Lung (tissue), 12 donors: ENCODE results near the gene TMEM38B. TPM values are rescaled to one million over a fixed set of nuclear protein-coding genes. Genes with fewer than 3 reads are reported as not detected.

ENCODE experiments used
- ATAC-seq: fragments of 200-7000 bp; cut with Tn5 transposase; one replicate; pipeline ENCODE4 v1.9.1; 2020; ENCODE audit warnings: moderate number of reproducible peaks; ENCODE audit not compliant: insufficient read depth, low FRiP score
- DNase-seq, 3 donors: peaks; one replicate each; pipeline ENCODE4 v3.0.0-alpha.2; 2013 to 2017
- H3K27ac ChIP-seq, 2 donors: one replicate each; pipeline ENCODE4 v1.5.1; 2013; ENCODE audit warnings: mild to moderate bottlenecking in 2 of 2, moderate library complexity in 2 of 2, control low read depth in 1 of 2, inconsistent platforms in 1 of 2, low read depth in 1 of 2, low read length in 1 of 2
- H3K27me3 ChIP-seq, 3 donors: one replicate each; pipeline ENCODE4 v1.5.1; 2013; ENCODE audit warnings: low read length in 2 of 3; ENCODE audit not compliant: control insufficient read depth in 3 of 3, insufficient read depth in 3 of 3
- H3K36me3 ChIP-seq, 4 donors: one replicate each; pipeline ENCODE4 v1.5.1; 2013; ENCODE audit warnings: low read length in 4 of 4, mild to moderate bottlenecking in 1 of 4, moderate library complexity in 1 of 4; ENCODE audit not compliant: control insufficient read depth in 4 of 4, insufficient read depth in 4 of 4
- H3K4me1 ChIP-seq, 5 donors: one replicate each; pipeline ENCODE4 v1.5.1; 2013; ENCODE audit warnings: low read length in 5 of 5, mild to moderate bottlenecking in 2 of 5, moderate library complexity in 1 of 5; ENCODE audit not compliant: control insufficient read depth in 5 of 5, insufficient read depth in 5 of 5
- H3K4me3 ChIP-seq: one replicate; pipeline ENCODE4 v1.5.1; 2013; ENCODE audit warnings: mild to moderate bottlenecking, control low read depth, moderate library complexity
- H3K9ac ChIP-seq, 2 donors: one replicate each; pipeline ENCODE4 v1.5.1; 2013; ENCODE audit warnings: low read length in 2 of 2, control low read depth in 1 of 2; ENCODE audit not compliant: insufficient read depth in 1 of 2
- H3K9me3 ChIP-seq, 4 donors: one replicate each; pipeline ENCODE4 v1.5.1; 2013; ENCODE audit warnings: low read length in 3 of 4, mild to moderate bottlenecking in 1 of 4, moderate library complexity in 1 of 4; ENCODE audit not compliant: control insufficient read depth in 4 of 4, insufficient read depth in 3 of 4
- WGBS, 2 donors: extraction: QIAGEN DNeasy Blood & Tissue Kit; methylation state at CpG; one replicate each; pipeline ENCODE4 v1.1.7; 2013; 5-methylcytosine and 5-hydroxymethylcytosine counted together
- polyA plus RNA-seq, 2 donors: library from polyadenylated mRNA; stranded (reverse); fragments of 200-250 nt; gene quantifications; one replicate each; pipeline ENCODE4 v1.2.1, GENCODE V29; 2013
- total RNA-seq, 2 donors: library from RNA; depleted of rRNA in 1 of 2; stranded (reverse); fragments of >200 nt in 1 of 2; gene quantifications; one replicate each; pipeline ENCODE4 v1.2.1, GENCODE V29; 2014 to 2021
- TF ChIP-seq, protein P1 (sequence below): IDR thresholded peaks from 2 replicates; pipeline ENCODE4 v1.5.1; 2012; ENCODE audit warnings: mild to moderate bottlenecking; ENCODE audit errors: control extremely low read depth, extremely low read depth
- donor health status: control.
- donor health status: control.
- donor health status: Bipolar disorder and iron deficiency.
- donor health status: healthy.
- donor health status: DM: yes; HTN: yes; CAD: no.

Gene TMEM38B
- total and polyA plus RNA-seq, 4 donors, result 4.9 to 17.2 (median 11.1) TPM

DNA sequence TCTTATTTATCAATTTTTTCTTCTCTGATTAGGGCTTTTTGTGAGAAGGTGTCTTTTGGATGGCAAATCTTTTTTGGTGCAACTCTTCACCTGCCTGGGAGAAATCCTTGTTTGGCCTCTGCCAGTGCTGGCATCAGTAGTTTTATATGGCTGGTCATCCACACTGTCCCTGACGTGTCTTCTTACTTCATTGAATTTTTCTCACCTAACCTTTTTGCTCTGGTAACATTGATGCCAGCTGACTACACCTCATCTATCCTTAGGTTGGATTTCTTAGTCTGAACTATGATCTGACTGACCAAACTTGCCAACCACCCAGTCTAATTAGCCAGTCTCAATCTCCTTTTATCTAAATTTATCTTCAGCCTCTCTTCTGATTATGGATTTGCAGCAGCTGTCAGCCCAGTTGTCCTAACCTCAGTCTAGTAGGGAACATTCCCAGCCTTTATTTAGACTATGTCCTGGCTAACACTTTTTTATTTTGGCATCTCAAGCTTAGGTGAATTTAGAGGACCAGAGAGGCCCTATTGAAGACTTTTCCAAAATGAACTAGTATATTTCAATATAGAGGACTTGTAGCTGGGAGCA is 10.6 kb upstream of the TMEM38B start:
- 68 to 79% methylated on average over 1 of the region's 1 CpG for WGBS, 2 donors
- no peaks in the 10 kb centered on the region for H3K27me3 ChIP-seq

DNA sequence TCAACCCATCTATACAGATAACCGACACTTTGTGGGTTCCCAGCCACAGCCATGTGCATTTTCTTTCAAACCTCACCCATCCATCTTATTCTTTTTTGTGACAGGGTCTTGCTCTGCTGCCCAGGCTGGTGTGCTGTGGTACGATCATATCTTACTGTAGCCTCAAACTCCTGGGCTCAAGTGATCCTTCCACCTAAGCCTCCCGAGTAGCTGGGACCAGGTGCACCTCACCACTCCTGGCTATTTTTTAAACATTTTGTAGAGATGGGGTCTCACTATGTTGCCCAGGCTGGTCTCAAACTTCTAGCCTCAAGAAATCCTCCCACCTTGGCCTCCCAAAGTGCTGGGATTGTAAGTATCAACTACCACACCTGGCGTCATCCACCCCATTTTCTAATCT is 7.4 kb upstream of the TMEM38B start:
- H3K4me1 ChIP-seq, result no peaks in the 10 kb centered on the region
- H3K36me3 ChIP-seq, result no peaks in the 10 kb centered on the region
- H3K9me3 ChIP-seq, result no peaks in the 10 kb centered on the region
- H3K27me3 ChIP-seq, result peaks cover 0 to 4% (median 0%) of the 10 kb centered on the region in 3 donors
- H3K9ac ChIP-seq, result no peak overlapping the region
- no peak overlapping the region for H3K4me3 ChIP-seq
- TF ChIP-seq, protein P1, sequence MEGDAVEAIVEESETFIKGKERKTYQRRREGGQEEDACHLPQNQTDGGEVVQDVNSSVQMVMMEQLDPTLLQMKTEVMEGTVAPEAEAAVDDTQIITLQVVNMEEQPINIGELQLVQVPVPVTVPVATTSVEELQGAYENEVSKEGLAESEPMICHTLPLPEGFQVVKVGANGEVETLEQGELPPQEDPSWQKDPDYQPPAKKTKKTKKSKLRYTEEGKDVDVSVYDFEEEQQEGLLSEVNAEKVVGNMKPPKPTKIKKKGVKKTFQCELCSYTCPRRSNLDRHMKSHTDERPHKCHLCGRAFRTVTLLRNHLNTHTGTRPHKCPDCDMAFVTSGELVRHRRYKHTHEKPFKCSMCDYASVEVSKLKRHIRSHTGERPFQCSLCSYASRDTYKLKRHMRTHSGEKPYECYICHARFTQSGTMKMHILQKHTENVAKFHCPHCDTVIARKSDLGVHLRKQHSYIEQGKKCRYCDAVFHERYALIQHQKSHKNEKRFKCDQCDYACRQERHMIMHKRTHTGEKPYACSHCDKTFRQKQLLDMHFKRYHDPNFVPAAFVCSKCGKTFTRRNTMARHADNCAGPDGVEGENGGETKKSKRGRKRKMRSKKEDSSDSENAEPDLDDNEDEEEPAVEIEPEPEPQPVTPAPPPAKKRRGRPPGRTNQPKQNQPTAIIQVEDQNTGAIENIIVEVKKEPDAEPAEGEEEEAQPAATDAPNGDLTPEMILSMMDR, result no peak
- no peak for DNase-seq
- ATAC-seq, result no peak
- 92 to 97% methylated on average over 4 of the region's 4 CpGs for WGBS, 2 donors
- no peak overlapping the region for H3K27ac ChIP-seq

More for the DNA sequence above, 10.6 kb upstream of the TMEM38B start:
- TF ChIP-seq, protein P1, result no peak
- Histone ChIP-seq H3K4me3 (no peak overlapping the region), H3K9me3 (no peaks in the 10 kb centered on the region), H3K36me3 (no peaks in the 10 kb centered on the region), H3K4me1 (no peaks in the 10 kb centered on the region), H3K27ac (no peak overlapping the region), H3K9ac (no peak overlapping the region)
- ATAC-seq (no peak), DNase-seq (no peak)

DNA sequence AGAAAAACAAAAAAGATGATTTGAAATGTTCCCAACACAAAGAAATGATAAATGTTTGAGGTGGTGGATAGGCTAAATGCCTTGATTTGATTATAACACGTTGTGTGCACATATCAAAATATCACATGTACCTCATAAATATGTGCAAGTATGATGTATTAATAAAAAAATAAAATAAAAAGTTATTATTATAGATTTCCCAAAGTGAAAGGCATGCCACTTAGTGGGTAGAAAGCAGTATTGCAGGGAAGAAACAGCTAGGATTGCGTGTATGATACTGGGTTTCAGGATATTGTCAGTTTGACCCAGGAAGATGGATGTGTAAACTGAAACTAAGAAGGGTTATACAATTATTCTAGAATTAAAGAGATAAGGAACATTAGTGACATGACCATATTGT is 3.6 kb upstream of the TMEM38B start:
- Histone ChIP-seq H3K4me3 (no peak overlapping the region), H3K9me3 (no peaks in the 10 kb centered on the region), H3K36me3 (no peaks in the 10 kb centered on the region), H3K4me1 (peaks cover 0 to 10% (median 0%) of the 10 kb centered on the region in 5 donors), H3K27me3 (peaks cover 0 to 24% (median 11%) of the 10 kb centered on the region in 3 donors), H3K9ac (no peak overlapping the region), H3K27ac (no peak overlapping the region)
- no peak for DNase-seq
- ATAC-seq, result no peak
- 46 to 47% methylated on average over 2 of the region's 2 CpGs for WGBS, 2 donors
- TF ChIP-seq, protein P1, result no peak
